SH-SY5Y (cell line): ENCODE results near the gene ETV6.

Experiments
- GATA2 ChIP-seq: IDR thresholded peaks from 2 replicates; pipeline ENCODE4 v1.6.1; 2011; ENCODE audit warnings: mild to moderate bottlenecking, low read depth, low read length
- GATA3 ChIP-seq: IDR thresholded peaks from 2 replicates; pipeline ENCODE4 v1.6.1; 2011; ENCODE audit warnings: low read depth, mild to moderate bottlenecking, low read length, moderate library complexity

DNA sequence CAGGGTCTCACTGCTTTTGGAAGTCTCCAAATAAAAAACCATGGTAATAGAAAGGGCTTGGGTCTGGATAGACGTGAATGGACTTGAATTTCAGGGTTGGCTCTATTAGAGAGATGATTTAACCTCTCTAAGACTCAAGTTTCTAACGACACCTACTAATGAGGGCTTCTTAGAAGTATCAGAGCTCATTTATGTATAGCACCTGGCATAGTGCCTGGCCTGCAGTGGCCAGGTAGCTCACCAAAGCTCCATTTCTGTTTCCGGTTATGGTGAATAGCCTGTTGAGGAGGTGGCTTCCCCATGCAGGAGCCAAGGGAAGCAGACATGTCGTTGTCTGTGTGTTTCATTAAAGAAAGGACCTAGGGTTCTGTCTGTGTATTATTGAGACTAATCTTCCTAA lies 108.6 kb downstream of the ETV6 start:
- TF ChIP-seq GATA2 (no peak), GATA3 (no peak)
